ENCODE measurements around the gene CCDC85B.
"Not testable (repeated sequence)": the region's sequence is repeated elsewhere in the genome, so short reads cannot be mapped to it uniquely, and the experiment has no call there.

CCDC85B gene

GRCh38 chr11:65887723-65888162 is 2.7 kb upstream of the CCDC85B start:
- DNase-seq (ENCODE audit: low read depth): no peak

- peak; percentile 74 for DNase-seq (ENCODE audit: low read depth)
These were observed 2.2 kb upstream of the CCDC85B start, which contains the start of gene FIBP for GRCh38 chr11:65888163-65888814. FIBP (minus strand) TSS chr11:65888471; CDS start chr11:65888418, 53 bp downstream.

- no peak for DNase-seq (ENCODE audit: low read depth)
These were observed 1.0 kb downstream of the CCDC85B start for GRCh38 chr11:65891219-65892136.

GRCh38 chr11:65892137-65892540 is 1.7 kb downstream of the CCDC85B start:
- not testable (repeated sequence) for DNase-seq (ENCODE audit: low read depth)

GRCh38 chr11:65892661-65893317 is 2.3 kb downstream of the CCDC85B start:
- no peak for DNase-seq (ENCODE audit: low read depth)

GRCh38 chr11:65894034-65894591 is 3.6 kb downstream of the CCDC85B start:
- no peak for DNase-seq (ENCODE audit: low read depth)

GRCh38 chr11:65895482-65895981 is 5.1 kb downstream of the CCDC85B start:
- DNase-seq (ENCODE audit: low read depth): no peak

- DNase-seq (ENCODE audit: low read depth): no peak
These were observed 5.8 kb downstream of the CCDC85B start for GRCh38 chr11:65896034-65896999.

- no peak for DNase-seq (ENCODE audit: low read depth)
These were observed 6.6 kb downstream of the CCDC85B start for GRCh38 chr11:65897020-65897471.

- DNase-seq (ENCODE audit: low read depth): no peak
These were observed 8.3 kb downstream of the CCDC85B start for GRCh38 chr11:65898656-65899355.

GRCh38 chr11:65899356-65900124 is 9.1 kb downstream of the CCDC85B start:
- peak; percentile 36 for DNase-seq (ENCODE audit: low read depth)

- DNase-seq (ENCODE audit: low read depth): peak; percentile 76
These were observed 9.8 kb downstream of the CCDC85B start, which contains the start of gene FOSL1 for GRCh38 chr11:65900125-65900898. FOSL1 (minus strand) TSS chr11:65900388; CDS start chr11:65900339, 49 bp downstream.

- DNase-seq (ENCODE audit: low read depth): no peak
These were observed 10.4 kb downstream of the CCDC85B start for GRCh38 chr11:65900899-65901180.

- DNase-seq (ENCODE audit: low read depth): peak; percentile 84
These were observed 12.6 kb downstream of the CCDC85B start for GRCh38 chr11:65903068-65903481.

GRCh38 chr11:65903715-65904114 is 13.2 kb downstream of the CCDC85B start:
- DNase-seq (ENCODE audit: low read depth): no peak

GRCh38 chr11:65906602-65907001 is 16.1 kb downstream of the CCDC85B start:
- no peak for DNase-seq (ENCODE audit: low read depth)

GRCh38 chr11:65907878-65908277 is 17.4 kb downstream of the CCDC85B start:
- DNase-seq (ENCODE audit: low read depth): no peak
